Measurements from ENCODE around the gene LRRC25. TPM values are rescaled to one million over a fixed set of nuclear protein-coding genes. Genes with fewer than 3 reads are reported as not detected.

LRRC25 gene
- total RNA-seq, 1 experiment from 2014 or later = not detected

DNA sequence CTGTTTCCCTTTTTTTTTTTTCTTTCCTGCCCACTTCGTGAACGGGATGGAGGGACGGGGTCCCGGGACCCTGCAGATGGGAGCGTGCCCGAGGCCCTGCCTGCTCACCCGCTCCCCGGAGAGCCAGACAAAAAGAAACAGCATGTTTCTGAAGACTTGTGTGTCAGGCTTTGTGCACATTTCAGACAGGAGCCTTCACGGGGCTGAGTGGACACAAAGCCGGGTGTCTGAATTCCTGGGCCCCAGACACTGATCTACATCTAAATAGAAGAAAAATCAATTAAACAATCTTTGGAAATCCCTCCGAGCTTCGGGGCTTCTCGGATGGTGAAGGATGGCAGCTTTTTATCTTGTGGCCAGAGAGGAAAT is 52.9 kb downstream of the LRRC25 start:
- peaks cover 2% of the 10 kb centered on the region for H3K4me1 ChIP-seq (ENCODE audit: insufficient read depth, low read length)
- no peaks in the 10 kb centered on the region; a peak in 2 of 5 replicates for H3K9me3 Mint-ChIP-seq
- H3K23me2 ChIP-seq (ENCODE audit: insufficient read length, low read depth, low read length, poor library complexity, severe bottlenecking) = peaks cover 7% of the 10 kb centered on the region
- no peak overlapping the region for H4K8ac ChIP-seq (replicated peaks; ENCODE audit: insufficient read length, low read depth, low read length)
- H3K23ac ChIP-seq (ENCODE audit: insufficient read length, low read depth, low read length) = no peak overlapping the region
- H2AK5ac ChIP-seq (ENCODE audit: insufficient read length, low read length) = no peak overlapping the region
- no peaks in the 10 kb centered on the region for H3K27me3 ChIP-seq (ENCODE audit: insufficient read depth, low read length)
- H3K9ac ChIP-seq (ENCODE audit: extremely low read depth, insufficient read length, low read length) = no peak overlapping the region
- H3T11ph ChIP-seq (ENCODE audit: low read length) = no peak overlapping the region
- H3K4me3 Mint-ChIP-seq = peak overlapping the region in 1 of 2 experiments; percentile 37; a peak in 2 of 5 replicates
- peak overlapping the region; percentile 44 to 91 (median 84); a peak in 5 of 7 replicates for H3K27ac Mint-ChIP-seq
- no peaks in the 10 kb centered on the region for H4K20me1 ChIP-seq (ENCODE audit: control insufficient read depth, insufficient read depth, insufficient read length)
- no peak overlapping the region for H2BK120ac ChIP-seq (ENCODE audit: low read depth, low read length, poor library complexity, severe bottlenecking)
- no peak overlapping the region for H3K4ac ChIP-seq (ENCODE audit: low read depth, low read length)
- peaks cover 0 to 38% (median 8%) of the 10 kb centered on the region in 3 experiments; a peak in 5 of 7 replicates for H3K36me3 Mint-ChIP-seq (ENCODE audit: insufficient read depth in 1 of 3, low read depth in 3 of 3)
- H2BK20ac ChIP-seq (ENCODE audit: low read depth, low read length, poor library complexity, severe bottlenecking) = no peak overlapping the region
- DNase-seq = no peak
- H3K14ac ChIP-seq (ENCODE audit: insufficient read depth, low read length) = no peak overlapping the region
- H2BK15ac ChIP-seq (ENCODE audit: low read depth, low read length) = no peak overlapping the region
- H3K27me3 Mint-ChIP-seq (ENCODE audit: low read depth) = no peaks in the 10 kb centered on the region; the same call in 1 of the 2 replicates
- peaks cover 44 to 45% of the 10 kb centered on the region in 2 experiments for H3K4me1 Mint-ChIP-seq
- no peaks in the 10 kb centered on the region for H3K9me3 ChIP-seq (ENCODE audit: control insufficient read depth, low read depth, low read length)
- no peak overlapping the region for H3K56ac ChIP-seq (ENCODE audit: insufficient read length, low read depth, low read length)
- H4K91ac ChIP-seq (ENCODE audit: insufficient read length, low read depth, low read length) = no peak overlapping the region
- H3K27ac ChIP-seq (ENCODE audit: insufficient read length, low read depth, low read length) = no peak overlapping the region
- no CpG with 5 or more reads among the region's 13 CpGs for WGBS (ENCODE audit: extremely low coverage, insufficient read length, low lambda C conversion rate)
- no peak overlapping the region for H2BK12ac ChIP-seq (ENCODE audit: insufficient read length, low read depth, low read length)
- TF ChIP-seq, protein P1, sequence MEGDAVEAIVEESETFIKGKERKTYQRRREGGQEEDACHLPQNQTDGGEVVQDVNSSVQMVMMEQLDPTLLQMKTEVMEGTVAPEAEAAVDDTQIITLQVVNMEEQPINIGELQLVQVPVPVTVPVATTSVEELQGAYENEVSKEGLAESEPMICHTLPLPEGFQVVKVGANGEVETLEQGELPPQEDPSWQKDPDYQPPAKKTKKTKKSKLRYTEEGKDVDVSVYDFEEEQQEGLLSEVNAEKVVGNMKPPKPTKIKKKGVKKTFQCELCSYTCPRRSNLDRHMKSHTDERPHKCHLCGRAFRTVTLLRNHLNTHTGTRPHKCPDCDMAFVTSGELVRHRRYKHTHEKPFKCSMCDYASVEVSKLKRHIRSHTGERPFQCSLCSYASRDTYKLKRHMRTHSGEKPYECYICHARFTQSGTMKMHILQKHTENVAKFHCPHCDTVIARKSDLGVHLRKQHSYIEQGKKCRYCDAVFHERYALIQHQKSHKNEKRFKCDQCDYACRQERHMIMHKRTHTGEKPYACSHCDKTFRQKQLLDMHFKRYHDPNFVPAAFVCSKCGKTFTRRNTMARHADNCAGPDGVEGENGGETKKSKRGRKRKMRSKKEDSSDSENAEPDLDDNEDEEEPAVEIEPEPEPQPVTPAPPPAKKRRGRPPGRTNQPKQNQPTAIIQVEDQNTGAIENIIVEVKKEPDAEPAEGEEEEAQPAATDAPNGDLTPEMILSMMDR (conservative IDR thresholded peaks at IDR 0.05) = no peak
- H3K79me1 ChIP-seq (ENCODE audit: insufficient read depth, low read depth, low read length, poor library complexity, severe bottlenecking) = no peaks in the 10 kb centered on the region
- no peak overlapping the region for H2BK5ac ChIP-seq (ENCODE audit: insufficient read length, low read length)
- no peak overlapping the region for H2AFZ ChIP-seq (ENCODE audit: low read length)
- no peaks in the 10 kb centered on the region for H3K79me2 ChIP-seq (ENCODE audit: insufficient read depth, low read length)
- no peak overlapping the region for H4K5ac ChIP-seq (ENCODE audit: insufficient read length, low read depth, low read length)
- H3K18ac ChIP-seq (ENCODE audit: insufficient read length, low read depth, low read length) = no peak overlapping the region
- no peak overlapping the region for H3K4me2 ChIP-seq (ENCODE audit: insufficient read depth, insufficient read length, low read length)
